Measurements from ENCODE around the gene SERINC2. TPM values are rescaled to one million over a fixed set of nuclear protein-coding genes. Genes with fewer than 3 reads are reported as not detected.

Gene SERINC2
- total RNA-seq, 1 donor from 2014 or later = 1.6 TPM

DNA sequence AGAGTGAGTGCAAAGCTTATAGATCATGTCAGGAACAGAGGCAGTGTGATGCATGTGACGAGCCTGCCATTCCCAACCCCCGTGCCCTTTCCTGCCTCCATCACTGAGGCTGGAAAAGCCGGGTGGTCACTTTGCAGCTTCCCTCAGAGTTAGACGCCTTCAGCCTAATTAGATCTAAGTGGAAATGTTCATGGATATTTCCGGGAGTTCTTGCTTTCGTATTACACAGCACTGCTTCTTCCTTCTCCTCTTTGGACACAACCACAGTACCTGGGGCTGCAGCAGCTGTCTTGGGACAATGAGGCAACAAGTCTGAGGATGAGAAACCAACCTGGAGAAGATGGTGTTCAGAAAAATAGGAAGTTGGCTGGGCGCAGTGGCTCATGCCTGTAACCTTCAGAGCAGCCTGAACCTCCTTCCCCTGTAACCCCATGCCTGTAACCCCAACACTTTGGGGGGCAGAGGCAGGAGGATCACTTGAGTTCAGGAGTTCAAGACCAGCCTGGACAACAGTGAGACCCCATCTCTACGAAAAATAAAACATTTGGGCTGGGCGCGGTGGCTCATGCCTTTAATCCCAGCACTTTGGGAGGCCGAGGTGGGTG lies 24.5 kb downstream of the SERINC2 start:
- intact Hi-C loops (cut with micrococcal nuclease) = no loop called here
- Histone ChIP-seq H3K4me1 (no peaks in the 10 kb centered on the region), H3K27me3 (ENCODE audit: low read depth) (no peaks in the 10 kb centered on the region), H3K36me3 (no peaks in the 10 kb centered on the region), H3K9me3 (replicated peaks) (no peaks in the 10 kb centered on the region), H3K4me3 (no peak overlapping the region), H3K27ac (replicated peaks) (no peak overlapping the region)
- no peak for DNase-seq
- TF ChIP-seq, protein P1, sequence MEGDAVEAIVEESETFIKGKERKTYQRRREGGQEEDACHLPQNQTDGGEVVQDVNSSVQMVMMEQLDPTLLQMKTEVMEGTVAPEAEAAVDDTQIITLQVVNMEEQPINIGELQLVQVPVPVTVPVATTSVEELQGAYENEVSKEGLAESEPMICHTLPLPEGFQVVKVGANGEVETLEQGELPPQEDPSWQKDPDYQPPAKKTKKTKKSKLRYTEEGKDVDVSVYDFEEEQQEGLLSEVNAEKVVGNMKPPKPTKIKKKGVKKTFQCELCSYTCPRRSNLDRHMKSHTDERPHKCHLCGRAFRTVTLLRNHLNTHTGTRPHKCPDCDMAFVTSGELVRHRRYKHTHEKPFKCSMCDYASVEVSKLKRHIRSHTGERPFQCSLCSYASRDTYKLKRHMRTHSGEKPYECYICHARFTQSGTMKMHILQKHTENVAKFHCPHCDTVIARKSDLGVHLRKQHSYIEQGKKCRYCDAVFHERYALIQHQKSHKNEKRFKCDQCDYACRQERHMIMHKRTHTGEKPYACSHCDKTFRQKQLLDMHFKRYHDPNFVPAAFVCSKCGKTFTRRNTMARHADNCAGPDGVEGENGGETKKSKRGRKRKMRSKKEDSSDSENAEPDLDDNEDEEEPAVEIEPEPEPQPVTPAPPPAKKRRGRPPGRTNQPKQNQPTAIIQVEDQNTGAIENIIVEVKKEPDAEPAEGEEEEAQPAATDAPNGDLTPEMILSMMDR (IDR thresholded peaks at IDR 0.05; ENCODE audit: borderline replicate concordance) = no peak

DNA sequence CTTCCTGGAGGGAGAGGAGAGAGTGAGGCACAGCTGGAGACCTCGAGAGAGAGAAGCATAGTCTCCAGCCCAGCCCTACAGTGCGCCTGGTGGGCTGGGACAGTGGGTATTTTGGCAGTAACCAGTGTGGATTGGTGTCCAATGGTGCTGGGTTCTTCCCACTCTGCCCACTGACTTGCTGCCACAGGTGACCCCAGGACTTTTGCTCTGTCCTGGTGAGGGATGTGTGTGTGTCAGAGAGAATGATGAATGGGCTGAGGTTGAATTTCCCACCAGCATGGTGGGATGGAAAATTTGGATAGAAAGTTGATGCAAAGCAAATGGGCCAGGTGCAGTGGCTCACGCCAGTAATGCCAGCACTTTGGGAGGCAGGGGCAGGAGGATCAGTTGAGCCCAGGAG lies 26.3 kb downstream of the SERINC2 start:
- no peak for DNase-seq
- H3K36me3 ChIP-seq = no peaks in the 10 kb centered on the region
- no peak overlapping the region for H3K4me3 ChIP-seq
- no peaks in the 10 kb centered on the region for H3K27me3 ChIP-seq (ENCODE audit: low read depth)
- peaks cover 8% of the 10 kb centered on the region for H3K9me3 ChIP-seq (replicated peaks)
- no peaks in the 10 kb centered on the region for H3K4me1 ChIP-seq
- intact Hi-C loops (cut with micrococcal nuclease) = no loop called here
- TF ChIP-seq, protein P1 (IDR thresholded peaks at IDR 0.05; ENCODE audit: borderline replicate concordance) = no peak
- H3K27ac ChIP-seq (replicated peaks) = no peak overlapping the region

DNA sequence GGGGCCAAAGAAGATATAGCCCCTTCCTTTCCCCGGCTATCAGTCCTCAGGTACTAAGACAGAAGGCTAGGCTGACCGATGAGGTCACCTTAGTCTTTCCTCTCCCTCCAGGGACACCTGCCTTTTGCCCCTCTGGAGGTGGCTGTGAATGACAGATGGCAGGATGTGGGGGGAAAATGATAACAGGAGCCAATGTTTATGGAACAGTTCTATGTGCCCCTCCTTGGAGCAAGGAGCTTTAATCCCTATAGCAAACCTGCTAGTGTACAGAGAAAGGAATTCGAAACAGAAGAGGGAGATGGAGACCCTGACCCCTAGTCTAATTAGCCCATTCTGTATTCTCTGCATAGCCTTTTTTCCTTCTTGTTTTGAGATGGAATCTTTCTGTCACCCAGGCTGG lies 28.1 kb downstream of the SERINC2 start:
- intact Hi-C loops (cut with micrococcal nuclease) = no loop called here
- H3K4me1 ChIP-seq = no peaks in the 10 kb centered on the region
- no peak overlapping the region for H3K4me3 ChIP-seq
- no peak for DNase-seq
- H3K27me3 ChIP-seq (ENCODE audit: low read depth) = no peaks in the 10 kb centered on the region
- H3K36me3 ChIP-seq = no peaks in the 10 kb centered on the region
- TF ChIP-seq, protein P1 (IDR thresholded peaks at IDR 0.05; ENCODE audit: borderline replicate concordance) = no peak
- peaks cover 8% of the 10 kb centered on the region for H3K9me3 ChIP-seq (replicated peaks)
- H3K27ac ChIP-seq (replicated peaks) = no peak overlapping the region

DNA sequence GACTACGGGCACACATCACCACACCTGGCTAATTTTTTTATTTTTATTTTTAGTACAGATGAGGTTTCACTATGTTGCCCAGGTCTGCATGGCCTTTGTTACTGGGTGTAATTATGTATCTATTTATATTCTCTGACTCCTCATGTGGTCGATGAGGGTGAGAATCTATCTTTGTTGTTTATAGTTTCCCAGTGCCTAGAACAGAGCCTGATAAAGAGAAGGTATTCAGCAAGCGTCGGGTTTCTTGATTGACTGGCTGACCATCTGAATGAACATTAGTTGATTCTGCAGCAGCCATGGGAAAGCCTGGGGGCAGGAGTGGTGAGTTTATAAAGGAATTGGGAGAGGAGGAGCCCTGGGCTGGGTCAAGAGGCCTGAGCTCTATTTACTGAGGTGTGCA lies 28.5 kb downstream of the SERINC2 start:
- no peaks in the 10 kb centered on the region for H3K36me3 ChIP-seq
- no peaks in the 10 kb centered on the region for H3K27me3 ChIP-seq (ENCODE audit: low read depth)
- no peaks in the 10 kb centered on the region for H3K4me1 ChIP-seq
- no peak overlapping the region for H3K27ac ChIP-seq (replicated peaks)
- DNase-seq = no peak
- no peak overlapping the region for H3K4me3 ChIP-seq
- intact Hi-C loops (cut with micrococcal nuclease) = no loop called here
- H3K9me3 ChIP-seq (replicated peaks) = peaks cover 8% of the 10 kb centered on the region
- TF ChIP-seq, protein P1 (IDR thresholded peaks at IDR 0.05; ENCODE audit: borderline replicate concordance) = no peak

DNA sequence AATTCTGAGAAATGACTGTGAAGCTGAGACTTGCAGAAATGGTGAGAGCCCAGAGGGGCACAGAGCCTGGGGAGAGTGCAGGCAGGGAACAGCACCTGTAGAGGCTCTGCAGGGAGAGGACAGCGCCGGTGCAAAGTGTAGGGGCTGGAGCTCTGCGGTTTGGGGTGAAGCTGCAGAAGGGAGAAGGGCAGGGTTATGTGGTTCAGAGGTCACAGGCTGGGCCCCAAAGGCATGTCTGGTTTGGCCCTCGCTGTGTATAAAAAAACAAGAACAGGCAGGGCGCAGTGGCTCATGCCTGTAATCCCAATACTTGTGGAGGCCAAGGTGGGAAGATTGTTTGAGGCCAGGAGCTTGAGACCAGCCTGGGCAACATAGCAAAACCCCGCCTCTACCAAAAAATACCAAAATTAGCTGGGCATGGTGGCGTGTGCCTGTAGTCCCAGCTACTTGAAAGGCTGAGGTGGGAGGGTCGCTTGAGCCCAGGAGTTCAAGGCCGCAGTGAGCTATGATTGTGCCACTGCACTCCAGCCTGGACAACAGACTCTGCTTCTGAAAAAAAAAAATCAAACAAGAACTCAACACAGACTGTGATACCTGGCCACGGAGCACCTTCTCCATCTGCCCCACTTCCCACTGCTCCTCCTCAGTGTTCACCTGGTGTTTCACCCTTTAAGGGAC lies 29.1 kb downstream of the SERINC2 start:
- intact Hi-C loops (cut with micrococcal nuclease) = no loop called here
- H3K4me3 ChIP-seq = no peak overlapping the region

More for the DNA sequence above, 29.1 kb downstream of the SERINC2 start:
- H3K27me3 ChIP-seq (ENCODE audit: low read depth) = peaks cover 5% of the 10 kb centered on the region
- TF ChIP-seq, protein P1 (IDR thresholded peaks at IDR 0.05; ENCODE audit: borderline replicate concordance) = no peak
- DNase-seq = no peak
- no peaks in the 10 kb centered on the region for H3K36me3 ChIP-seq
- no peak overlapping the region for H3K27ac ChIP-seq (replicated peaks)
- no peaks in the 10 kb centered on the region for H3K4me1 ChIP-seq
- peaks cover 8% of the 10 kb centered on the region for H3K9me3 ChIP-seq (replicated peaks)

All from left ventricle myocardium inferior (tissue), 1 donor.